G401.6 (cell line): Measurements from ENCODE around the gene SCYL3.
"Not testable (repeated sequence)": the region's sequence is repeated elsewhere in the genome, so short reads cannot be mapped to it uniquely, and the experiment has no call there.

Source experiments
- FAIRE-seq: peaks from 2 replicates; lab custom pipeline; 2012; peaks lifted over from hg19 to GRCh38; lab: Jason Lieb, UNC

Gene SCYL3

GRCh38 chr1:169812131-169812530 is 81.6 kb downstream of the SCYL3 start:
- no peak for FAIRE-seq

GRCh38 chr1:169811418-169812035 is 82.2 kb downstream of the SCYL3 start:
- not testable (repeated sequence) for FAIRE-seq

- FAIRE-seq: peak; percentile 79
Observed at GRCh38 chr1:169809370-169810095, 84.2 kb downstream of the SCYL3 start.

- no peak for FAIRE-seq
Observed at GRCh38 chr1:169804941-169805340, 88.8 kb downstream of the SCYL3 start.

- no peak for FAIRE-seq
Observed at GRCh38 chr1:169802888-169803287, 90.8 kb downstream of the SCYL3 start.
